MV-4-11 (cell line): ENCODE data around the gene SCG3.
A peak's percentile ranks its signal among the peaks of the same experiment; 100 is the strongest.

Source experiments
- DNase-seq: peaks from one replicate; lab custom pipeline; 2025; lab: John Stamatoyannopoulos, UW

The SCG3 gene

DNA sequence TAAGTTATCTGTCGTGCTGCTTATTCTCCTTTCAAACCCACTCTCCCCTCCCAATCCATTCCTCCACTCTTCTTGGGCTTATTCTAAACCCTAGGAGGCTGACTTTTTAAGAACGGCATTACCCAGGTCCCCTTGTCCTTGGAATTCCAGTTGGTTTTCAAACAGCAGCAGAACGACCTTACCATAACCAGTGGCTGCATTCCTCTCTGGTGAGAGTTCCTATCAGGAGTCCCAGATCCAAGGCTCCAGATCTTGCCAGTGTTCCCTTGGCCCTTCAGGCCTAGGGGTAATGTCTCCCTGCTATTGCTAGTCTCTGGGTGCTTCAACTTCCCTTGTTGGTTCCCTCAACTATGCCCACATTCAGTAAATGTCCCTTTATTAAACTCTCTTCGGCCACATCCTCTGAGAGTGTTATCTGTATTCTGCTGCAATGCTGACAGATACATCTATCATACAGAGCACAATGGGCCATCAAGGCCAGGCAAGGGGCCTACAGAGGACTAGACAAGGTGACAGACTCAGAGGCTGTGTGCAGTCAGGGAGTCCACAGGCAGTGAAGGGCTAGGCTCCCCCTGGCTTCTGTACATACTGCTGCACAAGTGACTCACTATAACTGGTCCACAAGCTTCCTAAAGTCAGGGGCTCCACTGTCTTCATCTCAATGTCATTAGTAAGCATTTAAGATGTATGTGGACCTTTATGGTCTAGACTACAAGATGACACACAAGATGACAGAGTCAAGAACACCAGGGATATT, 46.0 kb downstream of the SCG3 start:
- DNase-seq, result no peak

DNA sequence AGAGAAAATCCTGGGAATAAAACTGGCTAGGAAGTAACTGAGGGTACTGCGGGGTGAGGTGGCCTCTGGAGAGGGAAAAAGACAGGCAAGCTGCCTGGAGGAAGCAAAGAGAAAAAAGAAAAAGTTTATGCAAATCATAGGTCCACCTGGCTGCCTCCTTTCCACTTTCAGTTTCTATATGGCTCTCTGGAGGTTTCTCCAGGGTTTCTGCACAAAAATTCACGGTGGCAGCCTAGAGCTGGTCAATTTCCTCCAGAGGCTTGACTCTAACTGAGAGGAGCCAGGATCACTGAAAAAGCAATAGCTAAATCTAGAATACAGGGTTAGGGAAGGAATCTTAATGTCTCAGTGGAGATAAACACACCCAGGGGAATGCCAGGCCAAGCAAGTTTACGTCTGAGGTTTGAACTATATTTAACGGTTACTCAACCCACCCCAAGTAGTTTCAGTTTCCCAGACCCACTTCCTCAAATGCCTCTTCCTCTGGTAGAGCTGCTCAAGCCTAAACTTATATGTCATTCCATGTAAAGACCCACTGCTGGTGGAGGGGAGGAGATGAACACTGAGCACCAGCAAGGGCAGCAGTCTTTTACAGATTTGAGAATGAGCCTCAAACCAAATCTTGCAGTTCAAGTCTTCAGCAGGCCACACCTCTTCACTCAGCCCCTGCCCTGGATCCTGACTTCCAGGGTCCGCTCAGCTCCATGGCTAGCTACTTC, 50.4 kb downstream of the SCG3 start:
- peak; percentile 96 for DNase-seq

DNA sequence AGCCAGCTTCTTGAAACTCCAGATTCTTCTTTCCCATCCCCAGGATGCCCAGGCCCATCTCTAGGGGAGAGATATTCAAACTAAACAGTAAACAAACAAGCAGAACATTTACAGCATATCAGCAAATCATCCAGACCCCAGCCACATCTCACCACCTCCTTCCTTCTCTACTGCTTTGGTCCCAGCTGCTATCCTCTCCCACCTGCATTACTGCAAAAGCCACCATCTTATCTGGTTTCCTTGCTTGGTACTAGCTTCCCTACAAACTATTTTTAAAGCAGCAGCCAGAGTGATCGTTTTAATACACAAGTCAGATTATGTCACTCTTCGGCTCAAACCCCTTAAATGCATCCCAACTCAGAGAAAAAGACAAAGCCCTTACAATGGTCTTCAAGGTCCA, 51.3 kb downstream of the SCG3 start:
- no peak for DNase-seq

DNA sequence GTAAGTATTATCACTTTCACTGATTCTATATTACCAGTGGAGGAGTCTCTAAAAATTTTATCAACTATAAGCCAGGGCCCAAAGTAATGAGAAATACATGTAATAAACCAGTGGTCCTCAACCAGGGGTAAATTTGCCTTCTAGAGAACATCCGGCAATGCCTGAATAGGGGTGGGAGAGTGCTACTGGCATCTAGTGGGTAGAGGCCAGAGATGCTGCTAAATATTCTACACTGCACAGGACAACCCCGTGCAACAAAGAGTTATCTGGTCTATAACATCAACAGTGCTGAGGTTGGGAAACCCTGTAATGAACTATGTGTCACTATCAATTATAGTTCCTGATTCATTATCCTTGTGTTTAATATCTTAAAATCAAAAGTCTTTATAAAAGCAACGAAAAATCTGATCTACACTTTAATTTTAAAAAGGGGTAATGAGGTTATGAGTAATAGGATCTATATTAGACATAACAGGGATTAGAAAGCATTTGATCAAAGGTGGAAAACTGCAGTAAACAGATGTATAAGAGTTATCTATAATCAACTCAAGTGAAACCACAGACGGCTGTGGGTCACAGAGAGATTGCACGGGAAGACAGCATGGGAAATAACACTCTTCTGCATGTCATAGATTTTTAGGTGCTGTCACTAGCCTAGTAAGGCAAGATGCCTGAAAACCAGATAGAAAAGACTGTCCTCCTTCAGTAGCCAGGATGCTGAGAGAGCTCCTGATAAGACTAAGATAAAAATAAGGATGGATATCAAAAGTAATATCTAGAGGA, 54.1 kb downstream of the SCG3 start:
- DNase-seq, result peak; percentile 5

DNA sequence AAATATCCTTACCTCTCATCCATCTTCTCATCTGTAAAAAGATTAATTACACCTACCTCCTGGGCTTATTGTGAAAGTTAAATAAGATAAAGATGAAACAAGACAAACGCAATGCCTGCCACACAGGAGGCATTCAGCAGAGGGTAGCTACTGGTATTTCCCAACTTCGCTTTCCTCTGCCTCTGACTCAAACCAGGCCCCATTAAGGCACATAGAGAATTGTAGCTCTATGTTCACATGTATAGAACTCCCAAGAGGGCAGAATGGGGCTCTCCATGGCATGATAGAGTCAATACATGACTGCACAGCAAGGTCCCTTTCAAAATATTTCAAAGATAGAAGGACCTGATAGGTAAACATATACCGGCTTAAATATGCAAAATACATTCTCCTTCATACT, 54.8 kb downstream of the SCG3 start:
- peak; percentile 21 for DNase-seq

DNA sequence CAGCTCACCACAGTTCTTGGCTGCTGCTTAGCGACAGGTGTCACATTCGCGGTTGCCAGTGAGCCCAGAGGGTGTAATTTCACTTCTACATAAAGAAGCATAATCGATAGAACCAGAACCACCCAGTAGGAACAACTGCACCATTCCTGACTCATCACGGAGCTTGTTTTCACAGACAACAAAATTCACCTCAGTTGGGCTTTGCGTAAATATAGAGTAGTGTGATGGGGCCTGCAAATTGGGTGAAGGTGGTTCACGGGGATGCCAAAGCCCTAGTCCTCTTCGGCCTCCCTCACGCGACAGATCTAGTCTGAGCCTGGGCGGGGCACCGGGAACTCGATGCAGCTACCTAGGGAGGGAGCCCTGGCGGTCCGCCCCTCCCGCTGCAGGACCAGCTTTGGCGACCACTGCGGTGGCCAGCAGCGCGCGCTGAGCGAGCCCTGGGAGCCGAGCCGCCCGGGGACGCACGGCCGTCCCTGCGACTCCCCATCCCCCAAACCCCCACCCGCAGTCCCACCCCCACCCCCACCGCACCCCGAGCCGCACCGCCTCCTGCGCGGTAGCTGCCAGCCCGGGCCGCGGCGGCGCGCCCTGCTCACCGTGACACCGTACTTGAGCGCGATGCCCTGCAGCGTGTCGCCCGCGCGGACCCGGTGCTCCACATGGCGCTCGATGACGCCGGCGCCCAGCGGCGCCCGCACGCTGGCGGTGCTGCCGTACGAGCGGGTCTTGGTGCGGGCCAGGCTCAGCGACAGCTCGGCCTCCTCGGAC, 55.6 kb downstream of the SCG3 start:
- no peak for DNase-seq

DNA sequence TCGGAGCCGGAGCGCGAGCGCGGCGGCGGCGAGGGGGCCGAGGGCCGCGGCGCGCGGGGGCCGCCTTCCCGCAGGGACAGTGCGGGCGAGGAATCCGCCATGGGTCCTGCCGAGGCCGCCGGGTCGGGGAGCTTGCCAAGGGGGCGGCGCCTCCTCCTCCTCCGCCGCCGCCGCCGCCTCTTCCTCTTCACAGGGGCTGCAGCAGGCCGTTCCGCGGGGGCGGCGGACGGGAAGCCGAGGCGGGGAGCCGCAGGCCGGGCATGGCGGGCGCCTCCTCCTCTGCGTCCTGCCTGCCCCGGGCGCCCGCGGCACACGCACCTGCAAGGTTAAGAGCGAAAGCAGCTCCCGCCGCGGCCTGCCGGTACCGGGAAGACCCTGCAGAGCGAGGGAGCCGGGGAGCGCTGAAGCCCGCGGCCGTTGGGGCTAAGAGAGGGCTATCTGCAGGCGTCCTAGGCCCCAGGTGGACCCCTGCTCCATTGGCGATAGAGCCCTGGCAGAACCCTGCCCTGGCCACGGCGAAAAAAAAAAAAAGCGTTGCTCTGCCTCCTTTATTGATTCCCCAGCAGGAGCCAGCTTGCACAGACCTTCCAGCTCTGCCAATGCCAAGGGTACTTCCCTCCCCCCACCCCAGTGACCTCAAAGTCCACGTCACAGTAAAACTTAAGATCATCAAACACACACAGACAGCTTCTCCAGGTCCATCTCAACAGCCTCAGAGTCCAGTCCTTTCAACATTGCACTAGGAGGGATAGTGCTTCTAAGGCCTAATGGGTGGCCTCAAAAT, 56.4 kb downstream of the SCG3 start, which contains the start of gene LYSMD2:
LYSMD2 (minus strand) TSS at position 134 of the 784 bp plus-strand sequence; CDS start at position 101, 33 bp downstream.
- DNase-seq, result peak; percentile 43

DNA sequence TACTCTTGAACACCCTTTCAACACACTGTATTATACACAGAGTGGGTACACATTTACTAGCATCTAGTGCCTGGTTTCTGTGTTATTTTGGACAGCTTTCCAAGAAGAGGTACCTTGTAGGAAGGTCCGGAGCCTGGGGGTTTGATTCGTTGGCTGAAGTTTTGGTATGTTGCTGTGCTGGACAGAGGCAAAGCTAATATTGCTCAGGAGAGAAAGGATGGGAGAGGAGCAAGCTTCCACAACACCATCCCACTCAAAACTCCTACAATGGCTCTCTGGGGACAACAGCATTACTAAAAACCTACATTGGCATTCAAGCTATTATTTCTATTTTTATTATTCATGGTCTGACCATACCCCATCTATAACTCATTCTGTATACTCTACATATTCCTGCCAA, 57.2 kb downstream of the SCG3 start:
- DNase-seq, result no peak

DNA sequence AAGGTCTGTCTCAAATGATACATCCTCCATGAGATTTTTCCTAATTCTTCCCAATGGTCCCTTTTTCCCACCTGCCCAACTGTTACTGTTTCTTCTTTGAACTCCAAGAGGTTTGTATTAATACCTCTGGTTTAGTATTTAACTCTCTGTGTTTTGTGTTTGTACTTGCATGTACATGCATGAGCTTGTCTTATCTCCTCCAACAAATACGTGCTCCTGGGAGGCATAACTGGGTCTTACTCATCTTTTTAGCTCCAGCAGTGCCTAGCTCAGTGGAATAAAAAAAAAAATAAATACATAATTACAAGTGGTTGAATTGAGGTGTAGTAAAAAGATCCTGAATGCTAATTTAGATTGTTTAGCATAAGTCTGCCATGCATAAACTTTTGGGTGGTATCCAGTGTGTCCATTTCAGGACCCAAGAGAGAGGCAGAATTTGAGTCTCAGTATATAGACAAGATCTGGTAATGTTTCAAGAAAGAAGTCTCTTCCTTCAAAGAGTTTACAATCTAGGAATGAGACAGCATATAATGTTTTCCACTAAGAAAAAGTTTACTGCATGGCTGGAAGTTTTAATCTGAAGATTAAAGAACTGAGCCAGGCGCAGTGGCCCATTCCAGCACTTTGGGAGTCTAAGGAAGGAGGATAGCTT, 57.9 kb downstream of the SCG3 start:
- DNase-seq, result no peak

DNA sequence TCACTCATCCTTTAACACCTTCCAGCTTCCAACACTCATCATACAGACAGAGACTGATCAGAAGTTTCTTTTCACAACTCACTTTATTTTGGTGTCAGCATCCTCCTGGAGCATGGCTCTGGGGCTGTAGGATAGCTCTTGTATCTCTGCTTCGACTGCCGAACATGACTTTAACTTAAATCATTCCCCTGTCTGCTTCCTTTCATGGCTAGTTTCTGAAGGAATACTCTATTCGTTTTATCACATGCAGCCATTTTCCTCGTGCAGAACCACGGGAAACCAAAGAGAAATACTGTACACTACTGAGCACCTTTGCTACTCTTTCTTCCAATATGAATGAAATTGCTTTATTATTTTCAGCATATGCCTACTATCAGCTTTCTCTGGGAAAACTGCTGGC, 68.0 kb downstream of the SCG3 start:
- no peak for DNase-seq

DNA sequence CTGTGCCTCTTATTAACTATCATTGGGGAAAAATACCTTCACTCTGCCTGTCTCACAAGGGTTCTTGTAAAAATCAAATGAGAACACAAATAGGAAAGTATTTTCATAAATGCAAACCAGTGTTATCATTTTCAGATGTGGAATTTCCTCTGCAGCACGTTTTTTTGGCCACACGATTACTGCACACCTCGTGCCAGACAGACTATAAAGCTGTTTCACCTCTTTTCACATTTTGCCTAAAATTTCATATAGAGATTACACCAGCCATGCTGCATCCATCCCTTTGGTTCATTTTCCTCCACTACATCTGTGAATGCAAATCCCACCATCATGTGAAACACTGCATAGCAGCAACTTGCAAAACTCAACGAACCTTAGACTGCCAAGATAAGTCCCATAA, 68.9 kb downstream of the SCG3 start:
- no peak for DNase-seq

DNA sequence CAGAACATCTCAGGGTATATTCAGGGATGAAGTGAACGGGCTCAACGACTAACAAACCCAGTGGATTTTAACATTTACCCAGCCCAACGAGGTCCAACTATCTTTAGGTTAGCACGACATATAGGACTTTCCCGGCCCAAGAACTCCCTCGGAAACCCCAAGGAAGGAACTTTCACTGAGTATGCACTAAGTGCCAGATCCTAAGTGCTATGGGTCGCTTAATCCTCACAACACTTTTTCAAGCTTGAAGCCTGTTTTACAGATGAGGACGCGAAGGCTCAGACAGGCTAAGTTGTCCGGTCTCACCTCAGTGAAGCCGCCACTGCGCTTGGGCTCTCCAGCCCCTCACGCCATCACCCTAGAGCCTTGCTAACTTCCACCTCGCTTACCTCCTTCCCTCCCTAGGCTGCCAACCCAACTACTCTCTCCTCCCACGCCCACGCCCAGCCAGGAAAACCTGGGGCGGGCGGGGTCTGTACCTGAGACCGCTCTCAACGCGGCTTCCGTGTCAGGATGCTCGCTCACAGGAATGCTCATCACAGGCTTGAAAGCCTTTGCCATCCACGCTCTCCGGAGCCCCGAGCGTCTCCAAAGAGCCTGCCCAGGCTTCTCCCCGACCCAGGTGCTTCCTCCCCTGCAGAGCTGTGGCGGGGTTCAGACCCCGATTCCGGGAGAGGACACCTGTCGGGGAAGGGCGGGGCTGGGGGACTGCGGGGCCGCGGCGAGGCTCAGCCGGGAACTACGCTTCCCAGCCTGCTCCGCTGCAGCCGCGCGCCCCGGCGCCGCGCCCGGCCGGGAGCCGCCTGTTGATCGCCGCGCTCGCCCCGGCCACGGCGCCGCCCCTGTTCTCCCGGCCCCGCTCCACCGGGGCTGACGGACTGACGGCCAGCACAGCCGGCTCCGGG, 69.7 kb downstream of the SCG3 start, which contains the start of gene TMOD2:
TMOD2 (plus strand) TSS at position 806 of the 905 bp plus-strand sequence. CDS start 14,845 bp downstream, outside the sequence.
- DNase-seq, result no peak

DNA sequence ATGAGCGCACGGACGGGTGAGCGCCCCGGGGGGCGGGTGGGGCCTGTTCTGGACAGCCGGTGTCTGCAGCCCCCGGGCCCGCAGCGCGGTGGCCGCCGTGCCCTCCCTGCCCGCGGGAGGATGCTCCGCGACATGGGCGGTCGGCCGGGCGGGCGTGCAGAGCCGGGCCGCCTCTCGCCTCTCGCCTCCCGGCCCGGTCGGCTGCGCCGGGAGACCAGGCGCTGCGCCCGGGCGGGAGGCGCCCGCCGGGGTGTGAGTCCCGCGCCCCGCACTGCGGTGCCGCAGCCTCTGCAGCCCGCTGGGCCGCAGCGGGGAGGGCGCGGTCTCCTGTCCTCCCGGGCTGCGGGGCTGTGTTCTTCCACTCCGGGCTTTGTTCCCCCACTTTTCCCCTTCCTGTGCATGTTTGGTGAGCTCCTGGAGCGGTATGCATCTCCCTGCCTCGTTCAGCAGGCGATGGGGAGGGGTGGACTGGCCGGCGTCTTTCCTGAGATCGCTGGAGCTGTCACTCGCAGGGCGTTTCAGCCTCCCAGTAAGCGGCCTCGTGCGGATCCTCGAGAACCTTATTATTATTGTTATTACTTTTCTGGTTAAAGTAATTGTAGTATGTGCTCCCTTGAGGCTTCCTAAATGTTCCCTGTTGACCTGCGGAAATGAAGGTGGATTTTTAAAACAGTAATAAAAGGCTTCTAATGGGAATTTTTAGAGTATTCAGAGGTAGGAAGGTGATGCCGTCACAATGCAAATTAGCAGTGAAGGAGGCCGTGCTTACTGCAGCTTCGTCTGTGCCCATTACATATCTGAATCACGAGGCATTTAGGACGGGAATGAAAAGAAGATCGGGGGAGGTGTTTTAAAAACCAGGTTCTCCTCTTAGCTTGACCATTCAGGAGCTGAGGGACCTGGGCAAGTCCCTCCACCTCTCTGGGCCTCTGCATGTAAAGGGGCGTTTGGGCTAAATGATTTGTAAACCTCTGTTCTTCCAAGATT, 70.7 kb downstream of the SCG3 start:
- no peak for DNase-seq

DNA sequence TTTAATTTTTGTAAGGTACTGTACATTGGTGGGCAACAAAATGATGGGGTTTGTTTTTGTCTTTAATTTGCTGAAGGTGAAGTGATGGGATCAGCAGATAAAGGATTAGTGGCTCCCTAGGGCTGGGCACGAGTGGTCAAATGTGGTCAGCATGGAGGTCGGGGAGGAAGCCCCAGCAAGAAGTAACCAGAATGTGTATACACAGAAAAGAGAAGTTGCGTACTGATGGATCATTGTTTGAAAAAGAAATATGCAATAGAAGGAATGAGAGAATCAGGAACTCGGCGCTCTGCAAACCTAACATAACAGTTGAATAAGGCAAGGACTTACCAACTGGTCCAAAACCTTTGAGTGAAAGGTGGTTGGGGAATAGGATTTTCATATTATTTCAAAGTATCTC, 71.6 kb downstream of the SCG3 start:
- peak; percentile 72 for DNase-seq

DNA sequence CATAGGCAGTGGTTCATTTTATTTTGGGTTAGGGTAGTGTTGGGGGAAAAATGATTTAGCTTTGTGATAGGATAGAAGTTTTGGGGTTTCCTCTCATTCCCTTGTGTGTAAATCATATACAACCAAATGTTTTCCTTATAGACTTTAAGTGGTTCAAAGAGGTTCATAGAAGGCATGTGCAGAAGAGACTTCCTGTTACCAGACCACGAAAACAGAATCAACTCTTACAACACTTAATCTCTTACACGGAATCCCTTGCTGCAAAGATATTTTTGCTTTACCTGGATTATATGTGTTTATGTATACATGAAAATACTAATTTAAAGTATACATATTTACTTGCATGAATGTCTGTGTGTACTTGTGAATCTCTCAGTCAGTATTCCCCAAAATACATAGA, 73.0 kb downstream of the SCG3 start:
- peak; percentile 47 for DNase-seq

DNA sequence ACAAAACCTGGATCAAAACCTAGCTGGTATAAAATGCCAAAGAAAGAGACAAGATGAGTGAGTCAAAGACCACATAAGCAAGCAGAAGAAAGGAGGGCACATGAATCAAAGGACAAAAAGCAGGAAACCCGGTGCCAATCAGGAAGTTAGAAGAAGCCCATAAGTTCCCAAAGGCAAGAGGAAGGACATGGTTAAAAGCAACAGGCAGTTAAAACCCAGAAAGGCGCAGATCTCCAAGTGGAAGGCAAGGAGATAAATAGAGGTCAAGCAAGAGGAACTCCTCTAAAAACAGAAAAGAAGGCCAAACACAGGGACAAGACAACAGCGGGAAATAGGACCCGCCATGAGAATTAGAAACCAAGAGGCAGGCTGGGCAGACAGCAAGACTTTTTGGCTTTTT, 74.5 kb downstream of the SCG3 start:
- DNase-seq, result peak; percentile 61

DNA sequence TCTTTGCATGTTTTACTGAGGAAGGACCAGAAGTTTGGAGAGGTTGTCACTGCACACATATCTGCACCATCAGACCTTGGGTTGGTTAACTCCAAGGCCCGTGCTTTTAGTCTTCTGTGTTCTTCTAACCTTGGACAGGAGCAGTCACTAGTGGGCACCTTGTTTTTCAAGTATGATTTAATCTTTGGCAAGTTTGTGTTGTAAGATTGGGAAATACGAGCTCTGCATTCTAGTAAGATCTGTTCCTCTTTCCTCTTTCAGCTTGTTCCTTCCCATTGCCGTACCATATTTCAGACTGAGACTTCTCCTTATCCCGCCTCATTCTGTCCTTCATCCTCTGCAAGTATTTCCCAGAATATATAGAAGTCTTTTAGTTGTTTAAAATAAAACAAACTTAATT, 75.2 kb downstream of the SCG3 start:
- peak; percentile 84 for DNase-seq

DNA sequence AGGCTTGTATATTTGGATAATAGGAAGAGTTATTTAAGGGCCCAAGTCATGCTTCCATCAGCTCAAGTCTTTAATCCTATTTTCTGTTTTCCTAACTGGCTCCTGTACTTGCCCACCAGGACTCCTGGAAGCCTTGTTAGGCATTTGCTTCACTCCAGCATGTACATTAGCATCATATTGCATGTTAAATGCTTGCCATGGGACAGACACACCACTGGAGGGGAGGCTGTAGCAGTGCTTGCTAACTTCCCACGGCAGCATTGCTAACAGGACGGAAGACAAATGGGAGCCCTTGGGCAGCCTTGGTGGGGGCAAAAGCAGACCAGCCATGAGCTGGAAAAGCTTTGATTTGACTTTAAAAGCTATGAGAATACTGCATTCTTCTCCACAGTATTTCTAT, 76.1 kb downstream of the SCG3 start:
- no peak for DNase-seq
